KOPT-K1 (cell line): ENCODE measurements around the gene APBA2.

Experiments
- H3K27ac ChIP-seq: fragments of 200-600 bp; sonication (generic); 2 replicates; pipeline ENCODE4 v1.5.1; 2016; ENCODE audit warnings: antibody characterized with exemption, mild to moderate bottlenecking, low read depth, low read length; ENCODE audit not compliant: poor library complexity, severe bottlenecking
- H3K36me3 ChIP-seq: fragments of 200-600 bp; sonication (generic); 2 replicates; pipeline ENCODE4 v1.5.1; 2017; ENCODE audit warnings: antibody characterized with exemption, mild to moderate bottlenecking, low read length, moderate library complexity; ENCODE audit not compliant: insufficient read depth
- H3K9me3 ChIP-seq: fragments of 200-600 bp; sonication (generic); 2 replicates; pipeline ENCODE4 v1.5.1; 2017; ENCODE audit warnings: antibody characterized with exemption, low read length, mild to moderate bottlenecking; ENCODE audit not compliant: insufficient read depth, poor library complexity, severe bottlenecking

Gene APBA2

GRCh38 chr15:28899061-28899738 lies 13.4 kb downstream of the APBA2 start:
- Histone ChIP-seq H3K27ac (peak overlapping the region; percentile 54), H3K36me3 (no peaks in the 10 kb centered on the region), H3K9me3 (no peaks in the 10 kb centered on the region)

- H3K9me3 ChIP-seq: no peaks in the 10 kb centered on the region
- H3K36me3 ChIP-seq: no peaks in the 10 kb centered on the region
- H3K27ac ChIP-seq: no peak overlapping the region
These were observed 14.5 kb downstream of the APBA2 start for GRCh38 chr15:28900041-28900891.

GRCh38 chr15:28900892-28901586 lies 15.3 kb downstream of the APBA2 start:
- Histone ChIP-seq H3K27ac (no peak overlapping the region), H3K36me3 (no peaks in the 10 kb centered on the region), H3K9me3 (no peaks in the 10 kb centered on the region)

GRCh38 chr15:28901587-28901980 lies 15.8 kb downstream of the APBA2 start:
- Histone ChIP-seq H3K9me3 (no peaks in the 10 kb centered on the region), H3K27ac (no peak overlapping the region), H3K36me3 (no peaks in the 10 kb centered on the region)

GRCh38 chr15:28901987-28902745 lies 16.4 kb downstream of the APBA2 start:
- no peaks in the 10 kb centered on the region for H3K36me3 ChIP-seq
- H3K27ac ChIP-seq: peak overlapping the region; percentile 74
- no peaks in the 10 kb centered on the region for H3K9me3 ChIP-seq

- peak overlapping the region; percentile 74 for H3K27ac ChIP-seq
- H3K36me3 ChIP-seq: no peaks in the 10 kb centered on the region
- H3K9me3 ChIP-seq: no peaks in the 10 kb centered on the region
These were observed 17.1 kb downstream of the APBA2 start for GRCh38 chr15:28902856-28903255.

GRCh38 chr15:28903555-28903954 lies 17.8 kb downstream of the APBA2 start:
- Histone ChIP-seq H3K36me3 (no peaks in the 10 kb centered on the region), H3K9me3 (no peaks in the 10 kb centered on the region)

GRCh38 chr15:28904003-28904402 lies 18.2 kb downstream of the APBA2 start:
- Histone ChIP-seq H3K9me3 (no peaks in the 10 kb centered on the region), H3K27ac (peak overlapping the region; percentile 74), H3K36me3 (no peaks in the 10 kb centered on the region)

More at GRCh38 chr15:28903555-28903954, 17.8 kb downstream of the APBA2 start:
- peak overlapping the region; percentile 74 for H3K27ac ChIP-seq

- H3K27ac ChIP-seq: peak overlapping the region; percentile 74
- no peaks in the 10 kb centered on the region for H3K36me3 ChIP-seq
- H3K9me3 ChIP-seq: no peaks in the 10 kb centered on the region
These were observed 19.0 kb downstream of the APBA2 start for GRCh38 chr15:28904541-28905315.

- H3K9me3 ChIP-seq: no peaks in the 10 kb centered on the region
- H3K36me3 ChIP-seq: no peaks in the 10 kb centered on the region
- no peak overlapping the region for H3K27ac ChIP-seq
These were observed 21.7 kb downstream of the APBA2 start for GRCh38 chr15:28907338-28907960.

- H3K9me3 ChIP-seq: no peaks in the 10 kb centered on the region
- peak overlapping the region; percentile 65 for H3K27ac ChIP-seq
- no peaks in the 10 kb centered on the region for H3K36me3 ChIP-seq
These were observed 24.3 kb downstream of the APBA2 start for GRCh38 chr15:28909958-28910500.

GRCh38 chr15:28911310-28911931 lies 25.6 kb downstream of the APBA2 start:
- Histone ChIP-seq H3K36me3 (no peaks in the 10 kb centered on the region), H3K9me3 (no peaks in the 10 kb centered on the region), H3K27ac (peak overlapping the region; percentile 65)

- Histone ChIP-seq H3K9me3 (no peaks in the 10 kb centered on the region), H3K36me3 (no peaks in the 10 kb centered on the region), H3K27ac (peak overlapping the region; percentile 65)
These were observed 26.6 kb downstream of the APBA2 start for GRCh38 chr15:28912422-28912821.
